Gastroesophageal sphincter (tissue), 3 donors: Measurements from ENCODE around the gene ADPRH.

Experiments
- CTCF ChIP-seq, 4 experiments: fragments of 200-600 bp in 2 of 4; fragments of 450-650 bp in 2 of 4; sonication (generic) in 1 of 4; IDR thresholded peaks; one replicate each; pipeline ENCODE4 v1.5.1; 2017 to 2019; ENCODE audit warnings: antibody characterized with exemption in 4 of 4, mild to moderate bottlenecking in 2 of 4, moderate library complexity in 2 of 4
- POLR2A ChIP-seq, 2 donors: fragments of 450-650 bp; IDR thresholded peaks; one replicate each; pipeline ENCODE4 v1.6.1; 2017; ENCODE audit warnings: antibody characterized with exemption in 2 of 2, mild to moderate bottlenecking in 2 of 2, moderate library complexity in 1 of 2
- POLR2AphosphoS5 ChIP-seq: sonication (generic); formaldehyde crosslinking; IDR thresholded peaks from one replicate; pipeline ENCODE4 v1.6.1; 2017; ENCODE audit warnings: antibody characterized with exemption

GRCh38 chr3:119636249-119636648, 57.0 kb downstream of the ADPRH start:
- no peak for TF ChIP-seq CTCF (IDR thresholded peaks at IDR 0.05)
- TF ChIP-seq POLR2AphosphoS5 = no peak
- TF ChIP-seq POLR2A (IDR thresholded peaks at IDR 0.05) = no peak
